ENCODE data around the gene GSN. TPM values are rescaled to one million over a fixed set of nuclear protein-coding genes. Genes with fewer than 3 reads are reported as not detected.
A peak's percentile ranks its signal among the peaks of the same experiment; 100 is the strongest.

GSN gene
- total RNA-seq, 2 donors from 2014 or later, result 590 to 1,544 TPM

- intact Hi-C loops (cut with DNase I), result loop anchor here (5.0 kb wide), 2 partner anchors 37 to 42 kb away; no protein-coding TSS in a partner anchor
- DNase-seq (ENCODE audit: low spot score), result no peak
Observed at GRCh38 chr9:121325387-121325786, 57.4 kb downstream of the GSN start.

- intact Hi-C loops (cut with DNase I), result loop anchor here (5.0 kb wide), 2 partner anchors 36 to 41 kb away; no protein-coding TSS in a partner anchor
- peak; percentile 98 for DNase-seq (ENCODE audit: low spot score)
Observed at GRCh38 chr9:121326130-121326838, 58.3 kb downstream of the GSN start.

DNA sequence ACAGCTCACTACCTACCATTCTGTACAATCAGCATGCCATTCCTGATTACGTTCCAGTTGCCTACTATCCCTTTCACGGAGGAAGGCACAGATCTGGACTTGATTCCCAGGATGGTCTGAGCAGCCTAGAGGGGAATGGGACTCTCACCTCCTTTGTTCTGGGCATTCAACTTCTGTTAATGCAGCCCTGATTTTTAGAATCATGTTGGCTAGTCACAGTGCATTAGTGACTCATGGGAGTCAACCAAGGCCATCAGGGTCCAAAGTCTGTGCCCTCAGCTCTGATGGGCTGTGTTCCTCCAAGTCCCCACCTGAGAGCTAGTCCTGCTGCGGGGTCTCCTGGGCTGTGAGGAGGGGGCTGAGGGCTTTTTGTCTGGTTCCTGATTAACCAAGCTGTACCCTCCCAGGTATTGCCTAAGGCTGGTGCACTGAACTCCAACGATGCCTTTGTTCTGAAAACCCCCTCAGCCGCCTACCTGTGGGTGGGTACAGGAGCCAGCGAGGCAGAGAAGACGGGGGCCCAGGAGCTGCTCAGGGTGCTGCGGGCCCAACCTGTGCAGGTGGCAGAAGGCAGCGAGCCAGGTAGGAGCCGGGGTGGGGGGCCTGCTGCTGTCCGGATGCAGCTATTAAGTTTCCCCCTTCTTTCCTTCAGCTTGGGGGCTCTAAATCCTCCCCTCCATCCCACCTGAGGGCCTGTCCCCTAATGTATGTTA lies 59.1 kb downstream of the GSN start:
- intact Hi-C loops (cut with DNase I), result loop anchor here (5.0 kb wide), 2 partner anchors 35 to 40 kb away; no protein-coding TSS in a partner anchor
- DNase-seq (ENCODE audit: low spot score), result no peak

DNA sequence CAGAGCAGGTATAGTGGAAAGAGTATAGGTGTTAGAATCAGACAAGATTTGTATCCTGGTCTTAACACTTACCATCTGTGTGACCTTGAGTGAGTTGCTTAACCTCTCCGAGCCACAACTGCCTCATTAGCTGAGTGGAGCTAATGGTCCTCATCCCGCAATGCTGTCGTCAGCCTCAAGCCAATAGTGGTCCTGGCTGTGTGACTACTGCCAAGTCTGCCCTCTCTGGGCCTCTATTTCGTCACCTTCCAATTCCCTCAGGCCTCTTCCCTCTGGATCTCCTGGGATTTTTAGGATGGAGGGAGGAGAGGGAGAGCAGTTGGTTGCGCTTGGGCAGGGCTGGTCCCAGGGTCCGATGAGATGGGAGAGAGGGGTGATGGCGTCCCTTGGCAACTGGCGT lies 60.5 kb downstream of the GSN start:
- no peak for DNase-seq (ENCODE audit: low spot score)
- intact Hi-C loops (cut with DNase I), result loop anchor here (5.0 kb wide), 2 partner anchors 34 to 39 kb away; no protein-coding TSS in a partner anchor

- DNase-seq (ENCODE audit: low spot score), result no peak
- intact Hi-C loops (cut with DNase I), result loop anchor here (5.0 kb wide), 2 partner anchors 33 to 38 kb away; no protein-coding TSS in a partner anchor
Observed at GRCh38 chr9:121328876-121329681, 61.1 kb downstream of the GSN start.

DNA sequence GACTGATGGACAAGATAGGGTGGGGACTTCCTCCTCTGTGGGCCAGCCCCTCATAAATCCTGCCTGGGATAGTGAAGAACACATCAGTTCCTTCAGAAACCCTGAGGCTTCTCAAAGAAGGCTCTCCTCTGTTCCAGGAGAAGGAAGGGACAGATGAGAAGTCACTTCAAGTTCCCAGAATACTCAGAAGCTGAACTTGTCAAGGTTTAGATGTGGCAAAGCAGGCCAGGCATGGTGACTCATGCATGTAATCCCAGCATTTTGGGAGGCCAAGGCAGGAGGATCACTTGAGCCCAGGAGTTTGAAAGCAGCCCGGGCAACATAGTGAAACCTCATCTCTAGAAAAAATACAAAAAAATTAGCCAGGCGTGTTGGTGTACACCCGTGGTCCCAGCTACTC lies 63.6 kb downstream of the GSN start:
- no peak for DNase-seq (ENCODE audit: low spot score)
- intact Hi-C loops (cut with DNase I), result no loop called here

DNA sequence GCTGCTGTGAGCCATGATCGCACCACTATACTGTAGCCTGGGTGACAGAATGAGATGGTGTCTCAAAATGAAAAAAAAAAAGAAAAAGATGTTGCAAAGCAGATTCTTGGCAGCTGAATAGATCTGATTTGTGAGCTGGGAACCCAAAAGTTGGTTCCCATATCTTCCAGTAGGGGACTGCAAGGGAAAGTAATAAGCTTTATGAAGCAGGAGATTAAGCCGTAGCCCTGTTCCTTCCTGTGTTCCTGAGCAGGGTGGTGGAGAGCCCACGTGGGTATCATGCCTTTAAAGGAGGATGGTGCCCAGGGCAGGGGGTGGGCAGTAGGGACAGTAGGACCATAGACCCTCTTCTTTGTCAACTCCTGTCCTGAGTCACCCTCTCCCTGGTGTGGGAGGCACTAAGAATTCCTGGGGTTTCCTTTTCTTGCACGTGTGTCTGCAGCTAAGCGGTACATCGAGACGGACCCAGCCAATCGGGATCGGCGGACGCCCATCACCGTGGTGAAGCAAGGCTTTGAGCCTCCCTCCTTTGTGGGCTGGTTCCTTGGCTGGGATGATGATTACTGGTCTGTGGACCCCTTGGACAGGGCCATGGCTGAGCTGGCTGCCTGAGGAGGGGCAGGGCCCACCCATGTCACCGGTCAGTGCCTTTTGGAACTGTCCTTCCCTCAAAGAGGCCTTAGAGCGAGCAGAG lies 64.2 kb downstream of the GSN start:
- intact Hi-C loops (cut with DNase I), result no loop called here
- DNase-seq (ENCODE audit: low spot score), result no peak

DNA sequence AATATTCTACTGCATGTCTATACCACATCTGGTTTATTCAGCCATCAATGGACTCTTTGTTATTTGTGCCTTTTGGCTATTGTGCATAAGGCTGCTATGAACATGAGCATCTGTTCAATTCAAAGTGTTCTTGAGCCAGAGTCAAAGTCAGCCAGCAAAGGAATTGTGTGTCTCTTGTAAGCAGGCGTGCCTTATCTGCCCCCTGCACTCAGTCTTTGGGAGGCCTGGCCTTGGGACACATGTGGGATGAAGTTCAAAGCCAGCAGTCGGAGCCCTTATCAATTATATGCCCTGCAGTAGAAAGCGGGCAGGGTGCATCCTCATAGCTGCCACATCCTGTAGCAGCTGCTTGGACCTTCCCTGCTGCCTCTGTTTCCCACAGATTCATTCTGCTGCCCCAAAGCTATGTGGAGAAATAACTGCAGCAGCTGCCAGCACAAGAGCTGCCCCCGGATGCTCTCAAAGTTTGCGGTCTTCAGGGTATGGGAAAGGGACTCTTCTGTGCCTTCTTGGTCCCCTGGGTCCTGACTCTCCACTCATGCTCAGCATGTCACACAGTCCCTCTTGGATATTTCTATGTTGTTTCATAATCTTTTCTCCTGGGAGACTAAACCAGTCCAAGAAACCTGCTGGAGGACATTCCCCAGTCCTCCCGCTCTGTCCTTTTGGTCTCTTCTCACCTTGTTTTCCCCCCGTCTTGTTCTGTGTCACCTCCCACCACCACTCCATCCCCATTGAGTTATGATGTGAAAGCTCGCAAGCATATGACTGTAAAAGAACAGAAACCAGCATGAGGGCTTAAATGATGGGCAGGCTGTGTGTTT lies 66.2 kb downstream of the GSN start:
- DNase-seq (ENCODE audit: low spot score), result no peak
- intact Hi-C loops (cut with DNase I), result no loop called here

DNA sequence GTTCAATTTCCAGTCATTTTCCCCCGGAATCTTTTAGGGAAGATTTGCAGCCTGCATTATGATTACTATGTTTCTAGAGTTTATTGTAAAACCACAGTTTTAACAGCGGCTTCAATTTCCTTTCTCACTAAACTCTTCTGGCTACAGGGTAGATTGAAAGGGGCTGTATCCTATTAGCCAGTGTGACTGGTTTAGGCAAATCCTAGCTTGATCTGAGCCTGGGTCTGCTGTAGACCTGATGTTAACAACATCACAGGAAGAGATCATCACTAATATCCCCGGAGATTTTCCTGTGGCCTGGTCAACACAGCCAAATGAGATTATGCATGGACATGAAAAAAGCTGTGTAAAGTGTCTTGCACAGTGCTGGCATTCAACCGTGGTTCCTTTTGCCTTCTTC lies 68.7 kb downstream of the GSN start:
- DNase-seq (ENCODE audit: low spot score), result no peak
- intact Hi-C loops (cut with DNase I), result loop anchor here in 1 of 2 donors (2.0 kb wide), 1 partner anchor 14 kb away; no protein-coding TSS in a partner anchor

DNA sequence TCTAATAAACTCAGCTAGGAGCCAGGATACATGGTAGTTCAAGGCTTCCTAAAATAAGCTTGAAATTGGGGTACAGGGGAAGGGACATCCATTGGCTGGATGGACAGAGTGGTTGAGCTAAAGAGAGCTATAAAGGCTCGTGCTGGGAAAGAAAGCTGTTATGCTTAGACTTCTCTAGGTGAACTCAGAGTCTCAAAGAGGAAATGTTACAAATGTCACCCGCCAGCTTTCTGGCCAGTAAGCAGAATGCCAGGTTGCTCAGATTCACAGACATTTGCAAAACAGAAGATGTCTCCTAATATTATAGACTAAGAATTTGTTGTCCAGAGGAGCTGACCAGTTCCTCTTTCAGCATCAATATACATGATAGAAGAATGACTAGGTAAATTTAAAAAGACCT lies 71.5 kb downstream of the GSN start:
- DNase-seq (ENCODE audit: low spot score), result no peak
- intact Hi-C loops (cut with DNase I), result no loop called here

GRCh38 chr9:121340676-121341392 lies 72.9 kb downstream of the GSN start:
- intact Hi-C loops (cut with DNase I), result no loop called here
- no peak for DNase-seq (ENCODE audit: low spot score)

GRCh38 chr9:121344184-121344583 lies 76.2 kb downstream of the GSN start:
- DNase-seq (ENCODE audit: low spot score), result no peak
- intact Hi-C loops (cut with DNase I), result no loop called here

DNA sequence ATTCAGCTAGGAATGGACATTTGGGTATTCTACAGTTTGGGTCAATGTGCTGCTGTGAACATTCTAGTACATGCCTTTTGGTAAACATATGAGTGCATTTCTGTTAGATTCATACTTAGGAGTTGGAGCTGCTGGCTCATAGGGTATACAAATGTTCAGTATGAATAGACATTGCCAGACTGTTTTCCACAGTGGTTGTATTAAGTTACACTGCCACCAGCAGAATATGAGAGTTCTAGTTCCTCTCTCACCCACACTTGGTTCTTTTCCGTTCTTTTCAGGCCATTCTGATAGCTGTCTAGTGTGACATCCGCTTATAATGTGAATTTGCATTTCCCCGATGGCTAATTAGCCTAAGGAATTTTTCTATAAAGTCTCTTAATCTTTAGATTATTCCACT lies 77.1 kb downstream of the GSN start:
- intact Hi-C loops (cut with DNase I), result no loop called here
- DNase-seq (ENCODE audit: low spot score), result no peak

DNA sequence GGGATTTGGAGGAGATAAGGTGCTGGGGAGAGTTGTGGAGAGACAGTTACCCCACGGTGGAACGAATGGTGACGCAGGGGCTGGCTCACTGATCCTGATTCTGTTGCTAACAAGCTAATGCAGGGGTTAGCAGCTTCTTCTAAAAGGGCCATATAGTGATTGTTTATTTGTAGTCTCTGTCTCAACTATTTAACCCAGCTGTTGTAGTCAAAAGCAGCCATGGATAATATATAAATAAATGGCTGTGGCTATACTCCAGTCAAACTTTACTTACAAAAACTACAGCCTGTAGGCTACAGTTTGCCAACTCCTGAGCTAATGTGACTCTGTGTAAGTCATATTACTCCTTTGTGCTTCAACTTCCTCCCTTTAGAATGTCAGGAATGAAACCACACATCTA lies 80.3 kb downstream of the GSN start:
- no peak for DNase-seq (ENCODE audit: low spot score)
- intact Hi-C loops (cut with DNase I), result no loop called here

- no peak for DNase-seq (ENCODE audit: low spot score)
- intact Hi-C loops (cut with DNase I), result no loop called here
Observed at GRCh38 chr9:121349009-121349408, 81.0 kb downstream of the GSN start.

- intact Hi-C loops (cut with DNase I), result loop anchor here in 1 of 2 donors (2.0 kb wide), 1 partner anchor 13 kb away; no protein-coding TSS in a partner anchor
Observed at GRCh38 chr9:121350036-121350435, 82.1 kb downstream of the GSN start.

GRCh38 chr9:121350993-121351561 lies 83.1 kb downstream of the GSN start:
- peak; percentile 90 for DNase-seq (ENCODE audit: low spot score)
- intact Hi-C loops (cut with DNase I), result loop anchor here in 1 of 2 donors (2.0 kb wide), 1 partner anchor 14 kb away; no protein-coding TSS in a partner anchor

More at GRCh38 chr9:121350036-121350435, 82.1 kb downstream of the GSN start:
- DNase-seq (ENCODE audit: low spot score), result no peak

Measured in posterior vena cava (tissue), 2 donors.